ENCODE data around the gene MRPS18B. TPM values are rescaled to one million over a fixed set of nuclear protein-coding genes. Genes with fewer than 3 reads are reported as not detected.

MRPS18B gene
- total RNA-seq: 38.1 and 55.8 TPM in 2 replicates

DNA sequence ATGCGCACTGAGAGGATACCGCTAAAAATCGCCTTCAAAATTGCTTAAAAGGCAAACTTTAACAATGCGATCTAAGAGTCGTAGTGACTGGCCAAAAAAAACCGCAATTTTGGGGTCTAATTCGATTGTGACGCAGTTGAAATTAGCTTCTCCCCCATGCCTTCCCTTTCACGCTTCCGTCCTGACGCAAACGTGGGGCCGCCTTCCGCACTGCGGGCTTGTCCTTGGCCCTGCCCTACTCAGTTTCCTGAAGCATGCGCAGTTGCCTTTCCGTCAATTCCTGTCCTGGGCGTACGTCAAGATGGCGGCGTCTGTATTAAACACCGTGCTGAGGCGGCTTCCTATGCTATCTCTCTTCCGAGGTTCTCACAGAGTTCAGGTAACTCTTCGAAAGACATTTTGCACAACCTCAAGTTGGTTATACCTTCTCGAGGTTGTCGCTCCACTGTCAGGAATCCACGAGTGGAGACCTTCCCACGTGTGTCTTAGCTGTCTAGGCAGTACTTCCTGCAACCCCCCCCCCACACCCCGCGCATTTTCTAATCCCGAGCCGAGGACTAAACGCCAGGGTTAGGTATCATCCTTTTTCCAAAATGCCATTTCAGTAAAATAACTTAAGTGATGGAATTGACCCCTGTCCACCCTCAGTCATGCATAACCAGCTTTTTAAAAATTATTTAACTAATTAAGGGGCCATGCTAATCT, at the start of gene MRPS18B:
Gene MRPS18B (plus strand): TSS at position 276 of the 705 bp plus-strand sequence. CDS start 26 bp downstream, at position 302.
- peak; percentile 99 for DNase-seq (ENCODE audit: low read depth in 2 of 2)

DNA sequence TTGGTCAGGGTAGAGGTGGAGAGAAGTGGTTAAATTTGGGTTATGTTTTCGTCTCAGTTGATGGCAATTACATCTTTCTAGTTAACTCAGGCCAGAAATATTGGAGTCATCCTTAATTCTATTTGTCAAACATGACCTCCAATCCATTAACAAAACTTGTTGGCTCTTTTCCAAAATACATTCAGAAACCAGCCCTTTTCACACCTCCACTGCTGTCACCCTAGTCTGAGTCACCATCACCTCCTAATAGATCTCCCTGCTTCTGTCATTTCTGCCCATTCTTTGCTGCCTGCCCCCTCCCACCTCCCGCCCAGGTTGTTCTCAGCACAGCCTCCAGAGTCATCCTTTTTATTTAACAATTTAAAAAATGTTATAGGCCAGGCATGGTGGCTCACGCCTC, 49.4 kb upstream of the MRPS18B start:
- DNase-seq (ENCODE audit: low read depth in 2 of 2): no peak

- DNase-seq (ENCODE audit: low read depth in 2 of 2): peak in 1 of 2 donors; percentile 58
These were observed 47.4 kb upstream of the MRPS18B start for GRCh38 chr6:30570263-30570662.

GRCh38 chr6:30570740-30571074, 46.9 kb upstream of the MRPS18B start:
- no peak for DNase-seq (ENCODE audit: low read depth in 2 of 2)

DNA sequence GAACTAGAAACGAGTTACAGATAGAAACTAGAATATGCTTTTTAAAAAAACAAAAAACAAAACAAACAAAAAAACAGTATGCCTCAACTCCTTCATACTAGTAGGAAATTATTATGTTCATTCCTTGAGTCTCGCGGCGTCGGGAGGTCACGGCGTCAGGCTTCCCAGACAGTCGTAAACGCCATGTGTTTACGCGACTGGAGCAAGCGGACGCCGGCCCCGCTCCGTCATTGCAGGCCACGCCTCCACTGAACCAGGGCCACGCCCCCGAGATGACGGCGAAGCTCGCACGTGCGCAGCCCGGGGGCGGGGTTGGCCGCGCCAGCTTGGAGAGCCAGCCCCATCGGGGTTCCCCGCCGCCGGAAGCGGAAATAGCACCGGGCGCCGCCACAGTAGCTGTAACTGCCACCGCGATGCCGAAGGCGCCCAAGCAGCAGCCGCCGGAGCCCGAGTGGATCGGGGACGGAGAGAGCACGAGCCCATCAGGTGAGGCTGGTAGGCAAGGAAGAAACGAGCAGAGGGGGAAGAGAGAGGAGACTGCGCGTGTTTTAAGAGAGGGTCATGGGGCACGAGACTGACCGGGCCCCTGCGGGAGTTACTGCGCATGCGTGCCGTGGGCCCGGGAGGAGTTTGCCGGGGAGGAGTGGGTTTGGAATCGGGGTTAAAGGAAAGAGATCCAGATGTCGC, 46.4 kb upstream of the MRPS18B start, which contains the start of gene ABCF1:
Gene ABCF1 (plus strand): TSS at position 368 of the 687 bp plus-strand sequence. CDS start 46 bp downstream, at position 414.
- DNase-seq (ENCODE audit: low read depth in 2 of 2): peak; percentile 98 to 99

DNA sequence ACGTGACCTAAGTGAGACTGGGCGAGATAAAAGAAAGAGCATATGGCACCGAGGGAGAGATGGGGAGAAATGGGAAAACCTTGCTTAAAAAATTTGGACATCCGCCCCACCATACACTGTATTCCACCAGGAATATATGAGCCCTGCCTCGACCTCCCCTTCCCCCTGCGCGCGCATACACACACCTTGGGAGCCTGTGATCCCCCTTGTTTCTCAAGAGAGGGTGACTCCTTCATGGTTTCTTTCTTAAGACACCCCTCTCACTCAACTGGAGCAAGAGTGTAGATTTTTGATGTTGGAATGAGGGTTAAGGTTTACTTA, 45.9 kb upstream of the MRPS18B start:
- DNase-seq (ENCODE audit: low read depth in 2 of 2): no peak

- DNase-seq (ENCODE audit: low read depth in 2 of 2): no peak
These were observed 45.5 kb upstream of the MRPS18B start for GRCh38 chr6:30572148-30572547.

DNA sequence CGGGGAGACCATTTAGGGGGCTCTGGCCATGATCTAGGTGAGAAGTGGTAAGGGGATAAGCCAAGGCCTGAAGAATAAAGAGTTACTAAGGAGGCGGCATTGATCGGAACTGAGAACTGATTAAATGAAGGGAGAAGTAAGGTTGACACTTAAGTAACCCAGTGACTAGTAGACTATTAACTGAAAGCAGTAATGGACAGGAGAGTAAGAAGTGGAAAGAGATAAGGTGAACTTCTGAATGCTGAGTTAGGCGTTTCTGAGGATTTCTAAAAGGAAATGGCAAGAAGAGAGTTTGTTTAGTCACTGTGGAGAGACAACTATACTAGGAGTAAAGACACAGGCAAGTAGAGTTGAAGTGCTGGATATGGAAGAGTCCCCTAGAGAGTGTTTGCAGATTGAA, 44.5 kb upstream of the MRPS18B start:
- no peak for DNase-seq (ENCODE audit: low read depth in 2 of 2)

DNA sequence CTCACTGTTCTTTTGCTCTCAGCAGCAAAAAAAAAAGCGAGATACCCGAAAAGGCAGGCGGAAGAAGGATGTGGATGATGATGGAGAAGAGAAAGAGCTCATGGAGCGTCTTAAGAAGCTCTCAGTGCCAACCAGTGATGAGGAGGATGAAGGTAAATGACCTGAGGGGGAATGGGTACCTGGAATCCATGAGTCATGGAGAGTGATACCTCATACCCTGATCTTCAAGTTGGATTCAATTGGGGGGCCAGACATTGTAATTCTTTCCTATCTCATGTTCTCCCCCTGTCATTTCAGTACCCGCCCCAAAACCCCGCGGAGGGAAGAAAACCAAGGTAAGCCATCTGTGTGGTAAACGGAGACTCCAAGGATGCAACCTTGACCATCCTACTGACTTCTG, 39.6 kb upstream of the MRPS18B start:
- DNase-seq (ENCODE audit: low read depth in 2 of 2): no peak

GRCh38 chr6:30583921-30584320, 33.7 kb upstream of the MRPS18B start:
- DNase-seq (ENCODE audit: low read depth in 2 of 2): no peak

DNA sequence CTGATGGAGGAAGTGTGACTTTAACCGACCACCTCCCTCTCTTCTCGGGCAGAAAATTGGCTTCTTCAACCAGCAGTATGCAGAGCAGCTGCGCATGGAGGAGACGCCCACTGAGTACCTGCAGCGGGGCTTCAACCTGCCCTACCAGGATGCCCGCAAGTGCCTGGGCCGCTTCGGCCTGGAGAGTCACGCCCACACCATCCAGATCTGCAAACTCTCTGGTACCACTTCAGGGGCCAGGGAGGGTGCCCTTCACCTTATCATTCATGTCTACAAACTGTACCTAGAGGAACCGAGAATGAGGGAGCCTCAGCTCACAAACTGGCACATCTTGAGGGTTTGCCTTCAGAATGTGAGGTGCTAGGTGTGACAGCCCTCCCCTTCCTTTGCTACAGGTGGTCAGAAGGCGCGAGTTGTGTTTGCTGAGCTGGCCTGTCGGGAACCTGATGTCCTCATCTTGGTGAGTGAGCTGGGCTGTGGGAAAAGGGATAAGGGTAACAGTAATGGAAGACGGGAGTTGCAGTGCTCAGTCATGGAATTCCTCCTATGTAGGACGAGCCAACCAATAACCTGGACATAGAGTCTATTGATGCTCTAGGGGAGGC, 27.8 kb upstream of the MRPS18B start:
- no peak for DNase-seq (ENCODE audit: low read depth in 2 of 2)

GRCh38 chr6:30590509-30590908, 27.1 kb upstream of the MRPS18B start:
- DNase-seq (ENCODE audit: low read depth in 2 of 2): no peak

GRCh38 chr6:30591008-30591407, 26.6 kb upstream of the MRPS18B start:
- peak in 1 of 2 donors; percentile 61 for DNase-seq (ENCODE audit: low read depth in 2 of 2)

DNA sequence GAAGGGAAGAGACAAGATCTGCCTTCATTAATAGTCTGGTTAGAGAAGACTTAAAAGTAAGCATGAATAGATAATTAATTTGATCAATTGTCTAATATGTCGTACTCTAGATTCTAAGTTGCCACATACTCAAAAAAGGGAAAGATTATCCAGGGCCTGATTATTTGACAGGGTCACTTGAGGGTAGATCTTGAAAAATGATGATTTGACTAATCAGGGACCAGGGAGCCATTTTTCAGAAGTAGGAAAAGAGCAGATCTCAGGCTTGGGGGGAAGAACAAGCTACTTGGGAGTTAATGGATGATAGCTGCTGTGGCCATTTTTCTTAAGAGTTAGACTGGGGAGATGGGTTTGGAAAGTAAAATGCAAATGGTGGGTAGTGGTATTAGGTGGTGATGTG, 25.4 kb upstream of the MRPS18B start:
- DNase-seq (ENCODE audit: low read depth in 2 of 2): no peak

GRCh38 chr6:30597315-30598144, 20.1 kb upstream of the MRPS18B start:
- DNase-seq (ENCODE audit: low read depth in 2 of 2): peak; percentile 81 to 88

DNA sequence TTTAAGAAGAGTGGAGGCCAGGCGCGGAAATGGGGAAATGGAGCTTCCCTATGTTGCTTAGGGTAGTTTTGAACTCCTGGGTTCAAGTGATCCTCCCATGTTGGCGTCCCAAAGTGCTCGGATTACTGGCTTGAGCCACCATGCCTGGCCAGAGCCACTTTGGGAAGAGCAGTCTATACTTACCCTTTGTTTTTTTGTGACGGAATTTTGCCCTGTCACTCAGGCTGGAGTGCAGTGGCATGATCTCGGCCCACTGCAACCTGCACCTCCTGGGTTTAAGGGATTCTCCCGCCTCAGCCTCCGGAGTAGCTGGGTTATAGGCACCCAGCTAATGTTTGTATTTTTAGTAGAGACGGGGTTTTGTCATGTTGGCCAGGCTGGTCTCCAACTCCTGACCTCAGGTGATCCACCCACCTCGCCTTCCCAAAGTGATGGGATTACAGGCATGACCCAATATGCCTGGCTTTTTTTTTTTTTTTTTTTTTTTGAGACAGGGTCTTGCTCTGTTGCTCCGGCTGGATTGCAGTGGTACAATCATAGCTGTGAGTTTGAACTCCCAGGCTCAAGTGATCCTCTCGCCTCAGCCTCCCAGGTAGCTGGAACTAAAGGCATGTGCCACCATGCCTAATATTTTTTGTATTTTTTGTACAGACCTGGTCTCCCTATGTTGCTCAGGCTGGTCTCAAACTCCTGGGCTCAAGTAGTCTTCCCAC, 18.6 kb upstream of the MRPS18B start:
- DNase-seq (ENCODE audit: low read depth in 2 of 2): no peak

DNA sequence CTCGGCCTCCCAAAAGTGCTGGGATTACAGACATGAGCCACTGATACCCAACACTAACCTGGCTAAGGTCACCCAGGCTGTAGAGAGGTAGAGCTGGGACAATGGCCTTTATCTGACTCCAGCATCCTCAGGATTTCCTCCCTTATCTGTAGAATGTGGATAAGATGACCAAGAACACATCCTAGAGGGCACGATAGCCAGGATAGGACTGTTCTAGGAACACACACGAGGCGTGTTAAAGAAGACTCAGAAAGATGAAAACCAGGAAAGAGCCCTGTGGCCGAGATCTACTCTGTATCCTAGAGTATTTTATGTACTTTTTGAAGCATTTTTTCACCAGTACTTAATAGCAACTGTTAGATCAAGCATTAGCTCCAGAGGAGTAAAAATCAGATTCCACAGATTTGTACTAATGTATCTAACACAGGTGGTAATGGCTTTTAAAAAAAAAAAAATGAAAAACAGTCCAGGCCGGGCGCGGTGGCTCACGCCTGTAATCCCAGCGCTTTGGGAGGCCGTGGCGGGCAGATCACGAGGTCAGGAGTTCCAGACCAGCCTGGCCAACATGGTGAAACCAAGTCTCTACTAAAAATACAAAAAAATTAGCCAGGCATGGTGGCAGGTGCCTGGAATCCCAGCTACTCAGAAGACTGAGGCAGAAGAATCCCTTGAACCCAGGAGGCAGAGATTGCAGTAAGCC, 17.9 kb upstream of the MRPS18B start:
- no peak for DNase-seq (ENCODE audit: low read depth in 2 of 2)

DNA sequence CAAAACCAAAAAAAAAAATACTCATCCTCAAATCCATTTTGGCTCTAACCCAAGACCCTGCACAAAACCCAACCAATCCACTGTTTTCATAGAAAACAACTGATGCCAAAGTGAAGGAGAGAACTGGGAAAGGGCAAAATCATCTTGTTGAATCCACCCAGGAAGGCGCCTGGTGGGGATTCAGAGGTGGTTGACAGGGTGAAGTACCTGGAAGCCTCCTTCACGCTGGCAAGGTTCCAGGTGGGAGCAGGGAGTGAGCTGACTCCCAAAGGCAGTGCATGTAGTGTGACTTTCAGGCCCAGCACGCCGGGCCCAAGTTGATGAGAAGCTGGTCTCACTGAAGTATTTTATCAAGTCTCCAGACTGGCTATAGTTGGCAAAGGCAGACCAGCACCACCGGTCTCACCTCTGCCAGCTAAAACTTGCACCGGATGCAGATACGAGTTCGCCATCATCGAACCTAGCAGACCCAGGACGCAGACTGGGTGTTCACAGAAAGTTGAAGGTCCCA, 17.1 kb upstream of the MRPS18B start:
- DNase-seq (ENCODE audit: low read depth in 2 of 2): no peak

DNA sequence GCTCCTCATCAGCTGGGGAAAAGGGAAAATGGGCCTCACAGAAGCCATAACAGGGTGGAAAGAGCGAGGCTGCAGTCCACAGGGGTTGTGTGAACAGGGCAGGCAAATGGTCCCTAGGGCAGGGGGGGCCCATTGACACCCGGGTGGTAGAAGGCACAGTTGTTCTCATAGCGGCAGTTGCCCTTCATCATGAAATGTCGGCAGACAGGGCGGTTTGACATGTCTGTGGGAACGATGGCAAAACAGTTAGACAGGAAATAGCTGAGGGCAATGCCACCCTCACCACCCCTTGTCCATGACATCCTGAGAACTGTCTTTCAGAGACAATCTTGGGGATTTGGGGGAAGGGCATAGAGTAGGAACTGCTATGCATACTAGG, 16.2 kb upstream of the MRPS18B start:
- DNase-seq (ENCODE audit: low read depth in 2 of 2): no peak

- no peak for DNase-seq (ENCODE audit: low read depth in 2 of 2)
These were observed 15.6 kb upstream of the MRPS18B start for GRCh38 chr6:30601815-30602641.
